ENCODE results near the gene GPR143.

- no peak for TF ChIP-seq POLR2A (IDR thresholded peaks at IDR 0.05; ENCODE audit: low read length)
- TF ChIP-seq SMC3 (IDR thresholded peaks at IDR 0.05) = no peak
- no peak for TF ChIP-seq RCOR1 (IDR thresholded peaks at IDR 0.05; ENCODE audit: low read depth, low read length)
- TF ChIP-seq CTCF (IDR thresholded peaks at IDR 0.05) = no peak
- no peak for TF ChIP-seq NR3C1 (IDR thresholded peaks at IDR 0.05)
- no peak for TF ChIP-seq ELK1 (IDR thresholded peaks at IDR 0.05; ENCODE audit: low read depth, low read length)
- TF ChIP-seq, protein P1, sequence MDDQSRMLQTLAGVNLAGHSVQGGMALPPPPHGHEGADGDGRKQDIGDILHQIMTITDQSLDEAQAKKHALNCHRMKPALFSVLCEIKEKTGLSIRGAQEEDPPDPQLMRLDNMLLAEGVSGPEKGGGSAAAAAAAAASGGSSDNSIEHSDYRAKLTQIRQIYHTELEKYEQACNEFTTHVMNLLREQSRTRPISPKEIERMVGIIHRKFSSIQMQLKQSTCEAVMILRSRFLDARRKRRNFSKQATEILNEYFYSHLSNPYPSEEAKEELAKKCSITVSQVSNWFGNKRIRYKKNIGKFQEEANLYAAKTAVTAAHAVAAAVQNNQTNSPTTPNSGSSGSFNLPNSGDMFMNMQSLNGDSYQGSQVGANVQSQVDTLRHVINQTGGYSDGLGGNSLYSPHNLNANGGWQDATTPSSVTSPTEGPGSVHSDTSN (IDR thresholded peaks at IDR 0.05) = no peak
- TF ChIP-seq BHLHE40 (IDR thresholded peaks at IDR 0.05; ENCODE audit: low read depth, low read length) = no peak
- no peak for TF ChIP-seq EP300 (IDR thresholded peaks at IDR 0.05)
- TF ChIP-seq, protein P2, sequence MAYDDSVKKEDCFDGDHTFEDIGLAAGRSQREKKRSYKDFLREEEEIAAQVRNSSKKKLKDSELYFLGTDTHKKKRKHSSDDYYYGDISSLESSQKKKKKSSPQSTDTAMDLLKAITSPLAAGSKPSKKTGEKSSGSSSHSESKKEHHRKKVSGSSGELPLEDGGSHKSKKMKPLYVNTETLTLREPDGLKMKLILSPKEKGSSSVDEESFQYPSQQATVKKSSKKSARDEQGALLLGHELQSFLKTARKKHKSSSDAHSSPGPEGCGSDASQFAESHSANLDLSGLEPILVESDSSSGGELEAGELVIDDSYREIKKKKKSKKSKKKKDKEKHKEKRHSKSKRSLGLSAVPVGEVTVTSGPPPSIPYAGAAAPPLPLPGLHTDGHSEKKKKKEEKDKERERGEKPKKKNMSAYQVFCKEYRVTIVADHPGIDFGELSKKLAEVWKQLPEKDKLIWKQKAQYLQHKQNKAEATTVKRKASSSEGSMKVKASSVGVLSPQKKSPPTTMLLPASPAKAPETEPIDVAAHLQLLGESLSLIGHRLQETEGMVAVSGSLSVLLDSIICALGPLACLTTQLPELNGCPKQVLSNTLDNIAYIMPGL (CRISPR knock-in tag; IDR thresholded peaks at IDR 0.05; ENCODE audit: borderline replicate concordance) = no peak
- TF ChIP-seq KDM1A (IDR thresholded peaks at IDR 0.05; ENCODE audit: low read depth) = no peak
- no peak for TF ChIP-seq RAD21 (conservative IDR thresholded peaks at IDR 0.05 in 1 of 2, IDR thresholded peaks at IDR 0.05 in 1 of 2)
- TF ChIP-seq FOSB (CRISPR knock-in tag; IDR thresholded peaks at IDR 0.05) = no peak
Observed at GRCh38 chrX:9688833-9689232, 76.8 kb downstream of the GPR143 start.
